ENCODE measurements around the gene AGR2. TPM values are rescaled to one million over a fixed set of nuclear protein-coding genes. Genes with fewer than 3 reads are reported as not detected.
"Not testable (repeated sequence)": the region's sequence is repeated elsewhere in the genome, so short reads cannot be mapped to it uniquely, and the experiment has no call there.

AGR2 gene
- total RNA-seq, 2 experiments from 2014 or later: not detected

- no peak overlapping the region for H3K4me3 Mint-ChIP-seq
- ChIA-PET CTCF (no interaction called here), POLR2A (no interaction called here)
- ATAC-seq: no peak
- no peaks in the 10 kb centered on the region for H3K4me1 Mint-ChIP-seq (ENCODE audit: low read depth)
- no peak for DNase-seq
- no peak overlapping the region for H3K27ac Mint-ChIP-seq
- no peaks in the 10 kb centered on the region for H3K9me3 Mint-ChIP-seq (ENCODE audit: insufficient read depth)
- H3K36me3 Mint-ChIP-seq (ENCODE audit: low read depth): no peaks in the 10 kb centered on the region
- no peaks in the 10 kb centered on the region for H3K27me3 Mint-ChIP-seq (ENCODE audit: low read depth)
Measured at GRCh38 chr7:16785846-16786245, 19.0 kb downstream of the AGR2 start.

- H3K4me3 Mint-ChIP-seq: no peak overlapping the region
- no peak for ATAC-seq
- no peaks in the 10 kb centered on the region for H3K36me3 Mint-ChIP-seq (ENCODE audit: low read depth)
- H3K27ac Mint-ChIP-seq: no peak overlapping the region
- H3K9me3 Mint-ChIP-seq (ENCODE audit: insufficient read depth): no peaks in the 10 kb centered on the region
- H3K27me3 Mint-ChIP-seq (ENCODE audit: low read depth): no peaks in the 10 kb centered on the region
- ChIA-PET CTCF (no interaction called here), POLR2A (no interaction called here)
- no peak for DNase-seq
- H3K4me1 Mint-ChIP-seq (ENCODE audit: low read depth): peaks cover 4% of the 10 kb centered on the region
Measured at GRCh38 chr7:16785321-16785720, 19.5 kb downstream of the AGR2 start.

GRCh38 chr7:16780596-16780995 is 24.2 kb downstream of the AGR2 start:
- ChIA-PET POLR2A (interaction anchor here (0.7 kb wide), 1 partner anchor 32 kb away, joined by 3 read pairs; no protein-coding TSS in a partner anchor), CTCF (no interaction called here)
- H3K27ac Mint-ChIP-seq: no peak overlapping the region
- peaks cover 4% of the 10 kb centered on the region for H3K4me1 Mint-ChIP-seq (ENCODE audit: low read depth)
- H3K9me3 Mint-ChIP-seq (ENCODE audit: insufficient read depth): no peaks in the 10 kb centered on the region
- H3K36me3 Mint-ChIP-seq (ENCODE audit: low read depth): no peaks in the 10 kb centered on the region
- H3K27me3 Mint-ChIP-seq (ENCODE audit: low read depth): no peaks in the 10 kb centered on the region
- DNase-seq (no peak), ATAC-seq (no peak)
- no peak overlapping the region for H3K4me3 Mint-ChIP-seq

- POLR2A ChIA-PET: no interaction called here
- DNase-seq: no peak
- H3K36me3 Mint-ChIP-seq (ENCODE audit: low read depth): no peaks in the 10 kb centered on the region
- H3K4me1 Mint-ChIP-seq (ENCODE audit: low read depth): peaks cover 4% of the 10 kb centered on the region
- H3K4me3 Mint-ChIP-seq: no peak overlapping the region
- no peak overlapping the region for H3K27ac Mint-ChIP-seq
- CTCF ChIA-PET: no interaction called here
- no peak for ATAC-seq
- H3K9me3 Mint-ChIP-seq (ENCODE audit: insufficient read depth): no peaks in the 10 kb centered on the region
- H3K27me3 Mint-ChIP-seq (ENCODE audit: low read depth): peaks cover 2% of the 10 kb centered on the region
Measured at GRCh38 chr7:16779051-16779450, 25.7 kb downstream of the AGR2 start.

- DNase-seq (no peak), ATAC-seq (no peak)
- H3K36me3 Mint-ChIP-seq (ENCODE audit: low read depth): no peaks in the 10 kb centered on the region
- no peak overlapping the region for H3K4me3 Mint-ChIP-seq
- ChIA-PET POLR2A (no interaction called here), CTCF (no interaction called here)
- no peak overlapping the region for H3K27ac Mint-ChIP-seq
- peaks cover 2% of the 10 kb centered on the region for H3K27me3 Mint-ChIP-seq (ENCODE audit: low read depth)
- H3K9me3 Mint-ChIP-seq (ENCODE audit: insufficient read depth): no peaks in the 10 kb centered on the region
- peaks cover 4% of the 10 kb centered on the region for H3K4me1 Mint-ChIP-seq (ENCODE audit: low read depth)
Measured at GRCh38 chr7:16778476-16778875, 26.3 kb downstream of the AGR2 start.

GRCh38 chr7:16776053-16776452 is 28.7 kb downstream of the AGR2 start:
- ATAC-seq: no peak
- Mint-ChIP-seq H3K27me3 (ENCODE audit: low read depth) (peaks cover 3% of the 10 kb centered on the region), H3K4me1 (ENCODE audit: low read depth) (peaks cover 4% of the 10 kb centered on the region), H3K27ac (no peak overlapping the region), H3K4me3 (no peak overlapping the region), H3K9me3 (ENCODE audit: insufficient read depth) (no peaks in the 10 kb centered on the region), H3K36me3 (ENCODE audit: low read depth) (no peaks in the 10 kb centered on the region)
- ChIA-PET CTCF (no interaction called here), POLR2A (no interaction called here)
- no peak for DNase-seq

- no peak overlapping the region for H3K4me3 Mint-ChIP-seq
- H3K27ac Mint-ChIP-seq: no peak overlapping the region
- H3K4me1 Mint-ChIP-seq (ENCODE audit: low read depth): no peaks in the 10 kb centered on the region
- no peaks in the 10 kb centered on the region for H3K9me3 Mint-ChIP-seq (ENCODE audit: insufficient read depth)
- ChIA-PET POLR2A (interaction anchor here (0.6 kb wide), 1 partner anchor 525 kb away, joined by 3 read pairs; no protein-coding TSS in a partner anchor), CTCF (interaction anchor here (0.6 kb wide), 1 partner anchor 9 kb away, joined by 3 read pairs; no protein-coding TSS in a partner anchor)
- no peak for ATAC-seq
- no peak for DNase-seq
- H3K36me3 Mint-ChIP-seq (ENCODE audit: low read depth): no peaks in the 10 kb centered on the region
- H3K27me3 Mint-ChIP-seq (ENCODE audit: low read depth): peaks cover 3% of the 10 kb centered on the region
Measured at GRCh38 chr7:16774986-16775385, 29.8 kb downstream of the AGR2 start.

- DNase-seq (no peak), ATAC-seq (no peak)
- H3K4me3 Mint-ChIP-seq: no peak overlapping the region
- H3K9me3 Mint-ChIP-seq (ENCODE audit: insufficient read depth): no peaks in the 10 kb centered on the region
- H3K36me3 Mint-ChIP-seq (ENCODE audit: low read depth): no peaks in the 10 kb centered on the region
- H3K4me1 Mint-ChIP-seq (ENCODE audit: low read depth): no peaks in the 10 kb centered on the region
- ChIA-PET CTCF (no interaction called here), POLR2A (no interaction called here)
- peaks cover 3% of the 10 kb centered on the region for H3K27me3 Mint-ChIP-seq (ENCODE audit: low read depth)
- no peak overlapping the region for H3K27ac Mint-ChIP-seq
Measured at GRCh38 chr7:16774294-16774693, 30.5 kb downstream of the AGR2 start.

- ChIA-PET CTCF (no interaction called here), POLR2A (no interaction called here)
- no peak overlapping the region for H3K4me3 Mint-ChIP-seq
- H3K27ac Mint-ChIP-seq: no peak overlapping the region
- DNase-seq (no peak), ATAC-seq (no peak)
- H3K36me3 Mint-ChIP-seq (ENCODE audit: low read depth): no peaks in the 10 kb centered on the region
- H3K9me3 Mint-ChIP-seq (ENCODE audit: insufficient read depth): no peaks in the 10 kb centered on the region
- no peaks in the 10 kb centered on the region for H3K4me1 Mint-ChIP-seq (ENCODE audit: low read depth)
- H3K27me3 Mint-ChIP-seq (ENCODE audit: low read depth): peaks cover 3% of the 10 kb centered on the region
Measured at GRCh38 chr7:16773884-16774283, 30.9 kb downstream of the AGR2 start.

GRCh38 chr7:16773326-16773725 is 31.5 kb downstream of the AGR2 start:
- CTCF ChIA-PET: no interaction called here

GRCh38 chr7:16770657-16771329 is 34.0 kb downstream of the AGR2 start:
- no peak for DNase-seq
- CTCF ChIA-PET: interaction anchor here (1.8 kb wide), 1 partner anchor 12 kb away, joined by 4 read pairs; no protein-coding TSS in a partner anchor
- Mint-ChIP-seq H3K27me3 (ENCODE audit: low read depth) (peaks cover 8% of the 10 kb centered on the region), H3K9me3 (ENCODE audit: insufficient read depth) (no peaks in the 10 kb centered on the region), H3K4me1 (ENCODE audit: low read depth) (no peaks in the 10 kb centered on the region), H3K27ac (no peak overlapping the region), H3K36me3 (ENCODE audit: low read depth) (no peaks in the 10 kb centered on the region), H3K4me3 (no peak overlapping the region)
- no peak for ATAC-seq
- POLR2A ChIA-PET: interaction anchor here (1.0 kb wide), 1 partner anchor 124 kb away, joined by 3 read pairs; the partner anchor contains the start of gene BZW2

More at GRCh38 chr7:16773326-16773725, 31.5 kb downstream of the AGR2 start:
- ATAC-seq (no peak), DNase-seq (no peak)
- Mint-ChIP-seq H3K9me3 (ENCODE audit: insufficient read depth) (no peaks in the 10 kb centered on the region), H3K27ac (no peak overlapping the region), H3K4me1 (ENCODE audit: low read depth) (no peaks in the 10 kb centered on the region), H3K27me3 (ENCODE audit: low read depth) (peaks cover 3% of the 10 kb centered on the region), H3K36me3 (ENCODE audit: low read depth) (no peaks in the 10 kb centered on the region), H3K4me3 (no peak overlapping the region)
- POLR2A ChIA-PET: no interaction called here

- not testable (repeated sequence) for H3K4me3 Mint-ChIP-seq
Measured at GRCh38 chr7:16769994-16770393, 34.8 kb downstream of the AGR2 start.

GRCh38 chr7:16765436-16765859 is 39.4 kb downstream of the AGR2 start:
- ATAC-seq (no peak), DNase-seq (no peak)
- peaks cover 5% of the 10 kb centered on the region for H3K27me3 Mint-ChIP-seq (ENCODE audit: low read depth)
- H3K27ac Mint-ChIP-seq: no peak overlapping the region
- no peaks in the 10 kb centered on the region for H3K36me3 Mint-ChIP-seq (ENCODE audit: low read depth)
- ChIA-PET CTCF (no interaction called here), POLR2A (no interaction called here)
- H3K9me3 Mint-ChIP-seq (ENCODE audit: insufficient read depth): no peaks in the 10 kb centered on the region
- no peak overlapping the region for H3K4me3 Mint-ChIP-seq
- H3K4me1 Mint-ChIP-seq (ENCODE audit: low read depth): no peaks in the 10 kb centered on the region

More at GRCh38 chr7:16769994-16770393, 34.8 kb downstream of the AGR2 start:
- H3K4me1 Mint-ChIP-seq (ENCODE audit: low read depth); POLR2A ChIA-PET; H3K9me3 Mint-ChIP-seq (ENCODE audit: insufficient read depth); H3K36me3 Mint-ChIP-seq (ENCODE audit: low read depth); H3K27me3 Mint-ChIP-seq (ENCODE audit: low read depth); H3K27ac Mint-ChIP-seq; DNase-seq; ATAC-seq: not testable (repeated sequence)
- CTCF ChIA-PET: interaction anchor here (1.8 kb wide), 1 partner anchor 12 kb away, joined by 4 read pairs; no protein-coding TSS in a partner anchor

Measured in activated CD8-positive, alpha-beta T cell treated with anti-CD3 and anti-CD28 coated beads, Interleukin-2, amount 10 ng/mL, durations not matched to agents 7 days and 5 days (primary cell).